ENCODE data around the gene SPC24.

- TF ChIP-seq CTCF (conservative IDR thresholded peaks at IDR 0.05) (no peak), EZH2 (IDR thresholded peaks at IDR 0.05; ENCODE audit: low read depth) (no peak)
Observed at GRCh38 chr19:11165486-11166030, 10.0 kb upstream of the SPC24 start.

All from PC-9 (cell line).